Effector memory CD4-positive, alpha-beta T cell (primary cell): ENCODE results near the gene RHOBTB1.

ENCODE experiments used
- DNase-seq, 3 donors: peaks; one replicate each; pipeline ENCODE4 v3.0.0-alpha.2; 2020
- H3K27ac ChIP-seq: 2 replicates; pipeline ENCODE4 v1.7.0; 2013; ENCODE audit warnings: mild to moderate bottlenecking, low read length, moderate library complexity; ENCODE audit not compliant: insufficient read depth, poor library complexity, severe bottlenecking
- H3K27me3 ChIP-seq: replicated peaks from 2 replicates; pipeline ENCODE4 v1.7.0; 2013; ENCODE audit warnings: mild to moderate bottlenecking, low read length; ENCODE audit not compliant: insufficient read depth, control insufficient read depth, poor library complexity, severe bottlenecking
- H3K36me3 ChIP-seq: 2 replicates; pipeline ENCODE4 v1.7.0; 2013; ENCODE audit warnings: mild to moderate bottlenecking, low read length, moderate library complexity; ENCODE audit not compliant: control insufficient read depth, insufficient read depth
- H3K4me1 ChIP-seq: 2 replicates; pipeline ENCODE4 v1.7.0; 2013; ENCODE audit warnings: low read length, mild to moderate bottlenecking; ENCODE audit not compliant: control insufficient read depth, insufficient read depth, poor library complexity, severe bottlenecking
- H3K4me3 ChIP-seq: 2 replicates; pipeline ENCODE4 v1.7.0; 2013; ENCODE audit warnings: low read length, low read depth, mild to moderate bottlenecking; ENCODE audit not compliant: insufficient read depth, poor library complexity, severe bottlenecking
- H3K9me3 ChIP-seq: 2 replicates; pipeline ENCODE4 v1.7.0; 2013; ENCODE audit warnings: mild to moderate bottlenecking, low read length, moderate library complexity; ENCODE audit not compliant: control insufficient read depth
- total RNA-seq, 3 donors: gene quantifications; one replicate each; lab custom pipeline; 2026; lab: John Stamatoyannopoulos, UW

Gene RHOBTB1
- 0 to 0.19 (median 0) reads per million in 3 donors for total RNA-seq

GRCh38 chr10:60944058-60944909, at the start of gene RHOBTB1:
Gene RHOBTB1, minus strand, starts transcription at chr10:60944185. Its CDS starts 32,643 bp downstream, at chr10:60911542.
- no peak for DNase-seq

DNA sequence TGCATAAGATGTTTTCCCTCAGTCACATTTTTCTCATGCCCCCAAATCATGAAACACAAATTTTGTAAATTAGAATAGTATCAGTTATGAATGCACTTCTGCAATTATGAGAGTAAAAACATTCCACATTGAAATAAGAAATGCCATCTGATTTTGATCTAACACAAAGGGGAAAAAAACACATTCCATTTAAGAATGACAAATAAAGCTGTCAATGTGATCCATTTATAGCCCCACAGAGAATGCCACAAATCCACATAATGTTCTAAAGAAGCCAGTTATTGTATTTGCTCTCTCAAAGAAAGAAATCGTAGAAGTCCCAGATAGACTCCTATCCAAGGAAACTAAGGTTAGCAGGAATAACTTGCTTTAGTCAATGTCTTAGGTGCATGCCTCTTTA, 48.7 kb upstream of the RHOBTB1 start:
- Histone ChIP-seq H3K4me1 (no peaks in the 10 kb centered on the region), H3K4me3 (no peak overlapping the region), H3K27ac (no peak overlapping the region), H3K36me3 (no peaks in the 10 kb centered on the region), H3K9me3 (no peaks in the 10 kb centered on the region), H3K27me3 (no peaks in the 10 kb centered on the region)
- DNase-seq = no peak

More at GRCh38 chr10:60944058-60944909, at the start of gene RHOBTB1:
- Histone ChIP-seq H3K4me3 (peak within 1 kb of the TSS; percentile 53), H3K27me3 (peaks cover 31% of the 10 kb centered on the region), H3K4me1 (peaks cover 10% of the 10 kb centered on the region), H3K27ac (no peak within 1 kb of the TSS), H3K36me3 (no peaks in the 10 kb centered on the region), H3K9me3 (no peaks in the 10 kb centered on the region)

DNA sequence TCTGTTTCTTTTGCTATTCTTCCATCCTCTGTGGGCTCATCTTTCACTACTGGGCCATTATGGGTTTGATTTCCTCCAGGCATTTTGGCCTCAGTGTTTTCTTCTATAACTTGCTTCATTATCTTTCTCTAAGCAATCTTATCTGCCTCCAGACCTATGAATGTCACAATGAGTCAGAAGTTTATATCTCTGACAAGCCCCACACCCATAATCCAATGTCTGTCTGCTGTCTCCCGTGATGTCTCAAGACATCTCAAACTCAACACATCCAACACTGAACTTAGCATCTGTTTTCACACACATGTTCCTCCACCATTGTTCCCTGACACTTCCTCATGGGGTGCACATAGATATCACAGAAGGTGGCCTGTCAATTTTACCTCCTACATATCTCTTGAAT, 46.7 kb upstream of the RHOBTB1 start:
- H3K4me1 ChIP-seq = no peaks in the 10 kb centered on the region
- no peaks in the 10 kb centered on the region for H3K27me3 ChIP-seq
- no peak overlapping the region for H3K4me3 ChIP-seq
- DNase-seq = no peak
- no peak overlapping the region for H3K27ac ChIP-seq
- H3K36me3 ChIP-seq = no peaks in the 10 kb centered on the region
- H3K9me3 ChIP-seq = no peaks in the 10 kb centered on the region

GRCh38 chr10:60989400-60989876, 45.5 kb upstream of the RHOBTB1 start:
- no peaks in the 10 kb centered on the region for H3K9me3 ChIP-seq
- no peaks in the 10 kb centered on the region for H3K4me1 ChIP-seq
- H3K27ac ChIP-seq = no peak overlapping the region
- no peak for DNase-seq
- H3K4me3 ChIP-seq = no peak overlapping the region
- H3K36me3 ChIP-seq = no peaks in the 10 kb centered on the region
- no peaks in the 10 kb centered on the region for H3K27me3 ChIP-seq

DNA sequence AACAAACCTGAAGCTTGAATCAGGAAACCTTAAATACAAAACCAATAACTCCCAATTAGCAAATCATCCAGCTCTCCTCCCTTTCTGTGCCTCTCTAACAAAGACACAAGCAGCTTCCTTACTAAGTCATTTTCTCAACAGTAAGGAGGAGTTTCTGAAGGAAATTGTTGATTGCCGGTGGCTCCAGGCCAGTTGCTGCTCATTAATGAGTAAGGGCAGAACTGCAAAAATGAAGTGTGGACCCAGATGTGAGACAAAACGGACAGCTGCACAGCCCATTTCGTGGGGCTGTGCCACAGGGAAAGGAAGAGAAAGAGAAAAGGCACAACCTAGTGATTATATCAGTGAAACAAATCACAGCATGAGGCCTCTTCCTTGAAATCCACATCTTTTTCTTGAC, 42.8 kb upstream of the RHOBTB1 start:
- H3K4me1 ChIP-seq = no peaks in the 10 kb centered on the region
- no peak for DNase-seq
- no peak overlapping the region for H3K4me3 ChIP-seq
- no peaks in the 10 kb centered on the region for H3K9me3 ChIP-seq
- H3K27me3 ChIP-seq = no peaks in the 10 kb centered on the region
- H3K27ac ChIP-seq = no peak overlapping the region
- H3K36me3 ChIP-seq = no peaks in the 10 kb centered on the region

DNA sequence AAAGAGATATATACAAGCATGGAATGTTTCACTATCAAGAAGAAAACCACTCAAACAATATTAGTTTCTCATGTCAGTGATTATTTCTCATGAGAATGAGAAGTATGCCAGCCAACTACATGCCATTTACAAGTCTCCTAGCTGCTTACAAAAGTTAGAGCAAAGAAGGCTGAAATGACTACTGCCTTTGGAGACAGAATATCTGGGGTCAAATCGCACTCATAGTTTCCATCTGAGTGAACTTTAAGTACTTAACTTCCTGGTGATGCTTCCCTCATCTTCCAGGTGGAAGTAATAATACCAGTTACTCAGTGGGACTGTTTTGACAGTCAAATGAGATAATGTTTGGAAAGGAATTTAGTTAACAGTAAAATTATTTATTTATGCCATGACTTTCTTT, 42.0 kb upstream of the RHOBTB1 start:
- no peaks in the 10 kb centered on the region for H3K9me3 ChIP-seq
- no peaks in the 10 kb centered on the region for H3K36me3 ChIP-seq
- H3K27me3 ChIP-seq = no peaks in the 10 kb centered on the region
- H3K27ac ChIP-seq = no peak overlapping the region
- no peaks in the 10 kb centered on the region for H3K4me1 ChIP-seq
- no peak for DNase-seq
- no peak overlapping the region for H3K4me3 ChIP-seq

DNA sequence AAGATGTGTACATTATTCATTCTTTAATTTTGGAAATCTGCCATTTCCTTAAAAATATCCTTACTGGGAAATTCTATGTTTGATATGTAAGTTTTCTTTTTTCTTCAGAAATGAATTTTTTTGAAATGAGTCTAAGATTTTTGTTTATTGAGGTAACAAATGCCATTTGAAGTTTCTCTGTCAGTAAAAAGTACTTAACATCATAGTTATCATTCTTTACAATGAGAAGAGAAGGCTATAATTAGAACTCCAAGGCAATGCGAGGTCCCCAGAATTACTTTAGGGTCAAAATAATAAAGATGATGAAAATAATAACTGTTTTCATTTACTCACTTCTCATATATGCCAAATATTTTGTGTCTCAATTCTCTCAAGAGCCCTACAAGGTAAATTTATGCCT, 37.0 kb upstream of the RHOBTB1 start:
- H3K4me1 ChIP-seq = no peaks in the 10 kb centered on the region
- H3K4me3 ChIP-seq = no peak overlapping the region
- no peaks in the 10 kb centered on the region for H3K36me3 ChIP-seq
- H3K9me3 ChIP-seq = no peaks in the 10 kb centered on the region
- no peak overlapping the region for H3K27ac ChIP-seq
- no peak for DNase-seq
- no peaks in the 10 kb centered on the region for H3K27me3 ChIP-seq

DNA sequence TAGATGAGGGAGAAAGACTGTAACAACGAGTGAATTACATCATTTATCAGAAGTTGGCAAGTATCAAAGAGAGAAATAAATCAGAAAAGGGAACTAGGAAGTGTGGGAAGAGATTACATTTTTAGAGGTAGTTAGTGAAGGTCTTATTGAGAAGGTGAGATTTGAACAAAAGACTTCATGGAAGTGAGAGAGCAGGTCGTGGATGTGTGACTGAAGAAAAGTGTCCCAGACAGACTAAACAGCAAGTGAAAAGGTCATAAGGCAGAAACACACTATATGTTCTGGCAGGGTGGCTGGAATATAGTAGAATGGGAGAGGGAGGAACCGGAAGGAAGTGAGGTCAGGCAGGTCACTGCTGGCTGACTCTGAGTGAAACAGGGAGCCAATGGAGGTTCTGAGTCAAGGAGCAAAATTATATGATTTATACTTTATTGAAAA, 35.7 kb upstream of the RHOBTB1 start:
- Histone ChIP-seq H3K27me3 (no peaks in the 10 kb centered on the region), H3K4me1 (no peaks in the 10 kb centered on the region), H3K4me3 (no peak overlapping the region), H3K36me3 (no peaks in the 10 kb centered on the region), H3K9me3 (no peaks in the 10 kb centered on the region), H3K27ac (no peak overlapping the region)
- no peak for DNase-seq

DNA sequence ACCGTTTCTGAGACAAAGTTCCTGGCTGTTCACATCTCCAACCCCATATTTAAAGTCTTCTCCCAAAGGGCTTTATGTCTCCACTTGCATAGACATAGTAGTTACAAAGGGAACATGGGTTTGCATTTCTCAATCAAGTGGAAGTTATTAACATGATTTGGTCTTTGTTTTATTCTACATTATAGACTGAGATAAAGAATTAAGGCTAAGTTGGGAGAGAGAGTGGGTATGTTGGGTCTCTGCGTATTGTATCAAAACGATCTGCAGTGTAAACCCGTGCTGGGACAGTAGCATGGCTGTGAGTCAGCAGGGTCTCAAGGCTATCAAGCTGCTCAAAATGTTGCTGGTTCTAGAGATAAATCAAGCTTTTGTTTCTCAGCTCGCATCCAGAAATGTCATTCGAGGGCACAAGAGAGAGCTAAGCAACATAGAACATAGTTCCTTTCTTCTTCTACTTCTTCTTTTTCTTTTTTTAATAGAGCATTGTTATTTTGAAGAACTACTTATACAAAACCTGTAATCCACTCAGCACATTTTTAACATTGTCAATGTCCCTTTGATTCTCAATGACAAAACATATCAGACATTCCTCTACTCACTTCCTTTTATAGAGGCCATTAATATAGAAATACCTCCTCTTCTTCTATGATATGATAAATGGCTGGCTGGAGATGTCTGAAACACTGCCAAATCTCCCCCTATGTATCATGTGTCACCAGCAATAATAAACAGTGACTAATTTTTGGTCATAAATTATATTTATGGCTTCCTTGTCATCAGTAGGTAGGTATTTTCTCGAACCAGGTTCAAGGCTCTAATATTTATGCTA, 34.5 kb upstream of the RHOBTB1 start:
- no peak for DNase-seq
- no peak overlapping the region for H3K27ac ChIP-seq
- no peaks in the 10 kb centered on the region for H3K36me3 ChIP-seq
- H3K4me3 ChIP-seq = no peak overlapping the region
- no peaks in the 10 kb centered on the region for H3K27me3 ChIP-seq
- no peaks in the 10 kb centered on the region for H3K9me3 ChIP-seq
- H3K4me1 ChIP-seq = no peaks in the 10 kb centered on the region
